Measurements from ENCODE around the gene KLHL29. TPM values are rescaled to one million over a fixed set of nuclear protein-coding genes. Genes with fewer than 3 reads are reported as not detected.
A peak's percentile ranks its signal among the peaks of the same experiment; 100 is the strongest.

KLHL29 gene
- total RNA-seq, 1 experiment from 2014 or later = 12.2 TPM

- Histone ChIP-seq H3K27ac (ENCODE audit: low read depth, low read length, poor library complexity, severe bottlenecking) (no peak overlapping the region), H3K36me3 (ENCODE audit: insufficient read depth, low read length, poor library complexity, severe bottlenecking) (no peaks in the 10 kb centered on the region), H3K27me3 (replicated peaks; ENCODE audit: insufficient read depth, low read depth, low read length, poor library complexity) (no peaks in the 10 kb centered on the region), H3K4me1 (ENCODE audit: insufficient read depth, low read length, poor library complexity, severe bottlenecking) (peaks cover 29% of the 10 kb centered on the region), H3K4me3 (ENCODE audit: low read depth, low read length, poor library complexity, severe bottlenecking) (no peak overlapping the region), H3K9me3 (ENCODE audit: low read depth, low read length, poor library complexity, severe bottlenecking) (no peaks in the 10 kb centered on the region)
- ChIA-PET CTCF (no interaction called here), POLR2A (ENCODE audit: low non-redundant PET) (no interaction called here)
- no peak for DNase-seq (ENCODE audit: low spot score)
- no TSS peak for BruUV-seq (replicated peaks)
- TF ChIP-seq EZH2 (IDR thresholded peaks at IDR 0.05; ENCODE audit: borderline replicate concordance, low read depth, low read length, poor library complexity, severe bottlenecking) = no peak
- no peak for TF ChIP-seq CTCF (conservative IDR thresholded peaks at IDR 0.05; ENCODE audit: low read depth, low read length)
- intact Hi-C loops (cut with micrococcal nuclease; ENCODE audit: unreplicated experiment) = no loop called here
Observed at GRCh38 chr2:23530909-23531276, 145.9 kb downstream of the KLHL29 start.

GRCh38 chr2:23531280-23531679, 146.3 kb downstream of the KLHL29 start:
- ChIA-PET POLR2A (ENCODE audit: low non-redundant PET) (no interaction called here), CTCF (no interaction called here)
- H3K9me3 ChIP-seq (ENCODE audit: low read depth, low read length, poor library complexity, severe bottlenecking) = no peaks in the 10 kb centered on the region
- H3K4me1 ChIP-seq (ENCODE audit: insufficient read depth, low read length, poor library complexity, severe bottlenecking) = peaks cover 29% of the 10 kb centered on the region
- intact Hi-C loops (cut with micrococcal nuclease; ENCODE audit: unreplicated experiment) = no loop called here
- H3K27ac ChIP-seq (ENCODE audit: low read depth, low read length, poor library complexity, severe bottlenecking) = no peak overlapping the region
- no peaks in the 10 kb centered on the region for H3K36me3 ChIP-seq (ENCODE audit: insufficient read depth, low read length, poor library complexity, severe bottlenecking)
- no peaks in the 10 kb centered on the region for H3K27me3 ChIP-seq (replicated peaks; ENCODE audit: insufficient read depth, low read depth, low read length, poor library complexity)
- no TSS peak for BruUV-seq (replicated peaks)
- H3K4me3 ChIP-seq (ENCODE audit: low read depth, low read length, poor library complexity, severe bottlenecking) = no peak overlapping the region
- no peak for TF ChIP-seq EZH2 (IDR thresholded peaks at IDR 0.05; ENCODE audit: borderline replicate concordance, low read depth, low read length, poor library complexity, severe bottlenecking)
- TF ChIP-seq CTCF (conservative IDR thresholded peaks at IDR 0.05; ENCODE audit: low read depth, low read length) = no peak
- DNase-seq (ENCODE audit: low spot score) = no peak

- Histone ChIP-seq H3K9me3 (ENCODE audit: low read depth, low read length, poor library complexity, severe bottlenecking) (no peaks in the 10 kb centered on the region), H3K27ac (ENCODE audit: low read depth, low read length, poor library complexity, severe bottlenecking) (peak overlapping the region; percentile 69), H3K4me1 (ENCODE audit: insufficient read depth, low read length, poor library complexity, severe bottlenecking) (peaks cover 29% of the 10 kb centered on the region), H3K36me3 (ENCODE audit: insufficient read depth, low read length, poor library complexity, severe bottlenecking) (no peaks in the 10 kb centered on the region), H3K27me3 (replicated peaks; ENCODE audit: insufficient read depth, low read depth, low read length, poor library complexity) (no peaks in the 10 kb centered on the region), H3K4me3 (ENCODE audit: low read depth, low read length, poor library complexity, severe bottlenecking) (no peak overlapping the region)
- CTCF ChIA-PET = no interaction called here
- intact Hi-C loops (cut with micrococcal nuclease; ENCODE audit: unreplicated experiment) = no loop called here
- no peak for DNase-seq (ENCODE audit: low spot score)
- POLR2A ChIA-PET (ENCODE audit: low non-redundant PET) = no interaction called here
- BruUV-seq (replicated peaks) = no TSS peak
- TF ChIP-seq EZH2 (IDR thresholded peaks at IDR 0.05; ENCODE audit: borderline replicate concordance, low read depth, low read length, poor library complexity, severe bottlenecking) = no peak
- no peak for TF ChIP-seq CTCF (conservative IDR thresholded peaks at IDR 0.05; ENCODE audit: low read depth, low read length)
Observed at GRCh38 chr2:23531881-23532280, 146.9 kb downstream of the KLHL29 start.
